GM18868 (cell line): ENCODE data around the gene CCDC60.

Experiments
- ATAC-seq: cut with Tn5 transposase; IDR thresholded peaks from one replicate; pipeline ENCODE4 v1.9.1; 2021; ENCODE audit warnings: mild to moderate bottlenecking, moderate library complexity; ENCODE audit not compliant: unreplicated experiment

Gene CCDC60

DNA sequence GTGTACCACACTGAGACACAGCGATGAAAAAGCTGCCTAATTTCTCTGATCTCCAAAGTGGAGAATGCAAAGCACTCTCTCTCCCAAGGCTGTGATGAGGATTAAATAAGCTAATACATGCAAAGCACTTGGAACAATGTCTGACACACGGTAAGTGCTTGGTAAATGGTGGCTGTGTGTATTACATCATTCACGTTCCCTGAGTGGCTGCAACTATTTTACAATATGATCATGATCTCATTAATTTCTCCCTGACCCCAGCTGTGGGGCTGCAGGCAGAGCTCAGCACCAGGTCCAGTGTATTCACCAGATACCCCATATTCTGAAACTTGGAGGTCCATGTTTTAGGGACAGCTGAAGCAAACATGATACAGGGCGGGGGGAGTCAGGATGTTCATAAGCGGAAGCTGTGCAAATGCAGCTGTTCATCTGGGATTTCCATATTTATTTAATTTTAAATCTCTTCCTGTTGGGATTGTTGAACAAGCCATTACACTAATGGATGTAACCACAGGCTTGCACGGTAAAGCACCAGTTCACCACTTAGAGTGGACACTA lies 106.4 kb downstream of the CCDC60 start:
- no peak for ATAC-seq

DNA sequence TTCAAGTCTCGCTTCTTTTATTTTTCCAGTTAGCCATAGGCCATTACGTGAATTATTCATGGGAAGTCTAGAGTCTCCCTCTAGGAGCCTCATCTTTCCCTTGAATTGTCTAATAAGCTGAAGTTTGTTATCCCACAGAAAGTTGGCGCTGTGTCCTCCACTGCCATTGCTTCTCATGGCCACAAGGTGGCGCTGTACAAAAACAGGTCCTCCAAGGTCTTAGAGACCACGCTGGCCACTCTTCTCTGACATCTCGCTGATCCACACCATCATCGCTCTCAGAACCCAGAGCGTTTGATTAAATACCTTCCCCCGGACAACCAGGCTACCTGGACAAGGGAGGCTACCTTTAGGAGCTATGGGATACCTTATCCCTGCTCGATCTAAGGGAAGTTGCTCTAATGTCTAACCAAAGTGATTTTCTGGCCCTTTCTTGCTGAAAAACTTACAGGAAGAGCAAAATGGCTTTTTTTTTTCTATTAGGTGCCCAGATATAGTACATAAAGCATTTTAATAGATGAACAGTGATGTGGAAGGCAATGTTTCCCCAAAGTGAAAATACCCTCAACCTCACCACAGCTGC lies 110.0 kb downstream of the CCDC60 start:
- peak; percentile 65 for ATAC-seq

- no peak for ATAC-seq
Observed at GRCh38 chr12:119446459-119446858, 111.9 kb downstream of the CCDC60 start.

DNA sequence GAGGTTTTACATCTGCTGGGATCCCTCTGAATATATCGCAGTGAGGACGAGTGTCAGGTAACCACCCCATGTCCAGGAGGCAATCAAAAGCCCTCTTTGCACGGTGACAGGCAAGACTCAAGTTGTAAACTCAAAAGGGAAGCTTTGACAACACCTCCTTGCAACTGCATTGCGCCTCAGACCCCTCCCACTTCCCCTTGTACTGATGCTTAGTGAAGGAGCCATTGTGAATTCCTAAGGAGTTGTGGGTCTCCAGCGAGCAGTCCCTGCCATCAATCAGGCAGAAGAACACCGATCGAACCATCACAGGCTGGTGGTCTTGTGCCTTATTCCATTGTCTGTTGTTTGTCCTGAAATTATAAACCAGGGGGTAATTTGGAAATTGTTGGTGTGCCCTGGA lies 112.6 kb downstream of the CCDC60 start:
- ATAC-seq, result no peak

GRCh38 chr12:119447618-119448017 lies 113.1 kb downstream of the CCDC60 start:
- no peak for ATAC-seq

DNA sequence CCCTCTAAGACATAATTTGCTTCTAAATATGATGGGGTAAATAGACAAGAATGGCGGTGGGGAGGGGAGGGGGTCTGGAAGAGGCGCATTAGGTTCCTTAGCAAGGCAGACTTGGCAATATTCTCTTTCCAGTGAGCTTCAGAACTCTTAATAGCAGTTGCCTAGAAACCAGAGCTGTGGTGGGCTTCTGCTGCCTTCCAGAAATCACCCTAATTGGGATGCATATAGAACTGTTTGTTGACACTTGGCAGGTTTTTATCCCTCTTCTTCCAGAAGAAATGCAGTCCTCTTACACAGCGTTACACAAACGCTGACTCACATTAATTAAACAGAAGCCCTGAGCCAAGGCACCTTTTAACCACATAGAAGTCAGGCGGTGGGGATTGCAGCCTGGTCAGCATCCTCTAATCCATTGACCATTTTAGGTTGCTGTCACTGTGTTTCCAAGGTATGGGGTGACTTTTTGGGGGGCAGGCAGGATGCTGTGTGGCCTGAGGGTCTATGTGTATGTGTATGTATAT lies 114.1 kb downstream of the CCDC60 start:
- no peak for ATAC-seq

- ATAC-seq, result no peak
Observed at GRCh38 chr12:119450771-119451170, 116.2 kb downstream of the CCDC60 start.

DNA sequence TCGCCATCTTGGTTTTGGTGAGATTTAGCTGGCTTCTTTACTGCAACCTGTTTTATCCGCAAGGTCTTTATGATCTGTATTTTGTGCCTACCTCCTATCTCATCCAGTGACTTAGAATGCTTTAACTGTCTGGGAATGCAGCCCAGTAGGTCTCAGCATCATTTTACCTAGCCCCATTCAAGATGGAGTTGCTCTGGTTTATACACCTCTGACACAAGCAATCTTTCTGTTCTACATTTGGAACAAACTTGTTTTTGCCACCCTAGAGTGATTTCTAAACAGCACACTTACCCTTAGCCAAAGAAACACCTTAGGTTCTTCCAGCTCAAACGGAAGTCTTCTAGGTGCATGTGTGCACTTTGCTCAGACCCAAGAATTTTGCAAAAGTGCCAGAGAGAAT lies 122.3 kb downstream of the CCDC60 start:
- ATAC-seq, result no peak

DNA sequence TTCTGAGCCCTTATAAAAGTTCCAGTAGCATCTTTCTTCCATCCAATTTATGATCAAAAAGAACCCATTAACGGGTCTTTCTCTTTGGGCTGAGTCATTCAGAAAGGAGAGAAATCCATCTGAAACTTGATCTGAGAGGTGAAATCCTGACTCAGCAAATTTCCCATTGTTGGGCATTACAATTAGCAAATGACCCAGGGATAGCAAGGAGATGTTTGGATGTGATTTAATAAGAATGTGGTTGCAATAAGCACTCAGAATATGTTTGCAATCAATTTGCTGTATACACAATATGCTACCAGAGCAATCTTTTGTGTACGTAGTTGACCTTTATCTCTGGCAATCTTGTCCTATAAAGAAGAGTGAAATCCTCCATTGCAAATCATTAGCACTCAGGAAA lies 122.7 kb downstream of the CCDC60 start:
- no peak for ATAC-seq

GRCh38 chr12:119459481-119459880 lies 125.0 kb downstream of the CCDC60 start:
- no peak for ATAC-seq

DNA sequence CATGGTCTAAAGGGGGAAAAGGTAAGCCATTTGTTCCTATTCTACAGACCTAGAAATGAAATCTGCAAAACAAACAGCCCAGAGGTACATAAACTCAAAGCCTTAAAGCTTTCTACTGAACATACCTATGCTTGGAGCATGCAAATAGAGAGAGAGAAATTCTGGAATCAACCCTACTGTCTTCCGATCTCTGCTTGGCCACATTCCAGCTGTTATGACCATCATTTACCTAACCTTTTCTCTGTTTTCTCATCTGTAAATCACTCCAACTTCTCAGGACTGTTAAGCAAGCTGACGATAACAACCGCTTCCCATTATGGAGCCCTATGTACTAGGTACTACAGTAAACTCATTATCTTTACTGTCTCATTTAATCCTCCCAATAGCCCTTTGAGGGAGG lies 126.3 kb downstream of the CCDC60 start:
- ATAC-seq, result no peak

DNA sequence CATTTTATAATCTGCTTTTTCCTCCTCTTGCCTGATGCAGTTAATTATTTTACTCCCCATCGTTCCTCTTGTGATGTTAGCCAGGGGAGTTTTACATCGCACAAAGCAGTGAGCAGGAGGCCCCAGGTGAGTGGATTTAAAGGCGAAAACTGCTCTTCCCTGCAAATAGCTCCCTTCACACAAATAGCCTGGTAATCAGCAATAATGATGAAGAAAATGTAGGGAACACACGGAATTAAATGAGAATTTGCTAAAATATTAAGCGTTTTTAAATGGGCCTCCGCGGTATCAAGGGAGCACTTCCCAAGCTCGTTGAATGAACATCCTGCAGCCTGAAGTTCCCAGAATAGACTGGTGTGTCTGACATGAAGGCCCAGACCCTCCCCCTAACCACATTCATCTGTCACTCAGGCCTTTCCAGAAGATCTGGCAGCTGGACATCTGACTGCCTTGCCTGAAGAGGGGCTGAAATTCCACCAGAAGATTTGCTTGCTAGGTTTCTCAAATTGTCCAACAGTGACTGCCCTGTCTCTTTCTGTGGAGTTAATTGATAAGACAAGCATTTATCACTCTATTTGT lies 127.2 kb downstream of the CCDC60 start:
- ATAC-seq, result no peak

DNA sequence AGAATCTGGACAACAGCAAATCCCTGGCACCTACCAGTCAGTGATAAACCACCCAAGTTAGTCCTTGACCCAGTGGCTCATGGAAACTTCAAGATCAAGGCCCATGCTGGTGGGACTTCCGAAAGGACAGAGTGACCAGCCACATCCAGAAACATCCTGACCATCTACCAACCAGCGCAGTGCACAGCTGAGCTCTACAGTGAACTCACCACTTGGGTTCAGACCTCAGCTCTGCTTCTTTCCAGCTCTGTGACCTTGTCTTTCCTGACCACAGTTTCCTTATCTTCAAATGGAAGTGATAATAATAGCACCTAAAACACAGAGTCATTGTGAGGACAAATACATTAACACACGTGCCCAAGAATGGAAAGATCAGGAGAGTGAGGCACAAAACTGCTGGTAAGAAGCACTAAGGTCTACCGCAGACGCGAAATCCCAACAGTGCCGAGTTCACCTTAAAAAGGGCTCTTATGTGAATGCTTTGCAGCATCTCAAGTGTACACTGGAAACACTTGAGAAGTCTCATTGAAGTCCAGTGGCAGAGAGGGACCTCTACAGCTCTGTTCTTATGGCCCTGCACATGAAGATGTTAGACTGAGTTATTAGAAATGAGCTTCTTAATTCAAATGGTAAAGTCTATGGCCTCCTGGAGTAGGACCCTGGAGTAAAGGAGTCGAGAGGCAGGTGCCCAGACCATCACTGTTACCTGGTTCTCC lies 128.8 kb downstream of the CCDC60 start:
- ATAC-seq, result no peak

GRCh38 chr12:119468296-119468695 lies 133.8 kb downstream of the CCDC60 start:
- ATAC-seq, result no peak

- no peak for ATAC-seq
Observed at GRCh38 chr12:119475650-119476049, 141.1 kb downstream of the CCDC60 start.

GRCh38 chr12:119476951-119477350 lies 142.4 kb downstream of the CCDC60 start:
- no peak for ATAC-seq

DNA sequence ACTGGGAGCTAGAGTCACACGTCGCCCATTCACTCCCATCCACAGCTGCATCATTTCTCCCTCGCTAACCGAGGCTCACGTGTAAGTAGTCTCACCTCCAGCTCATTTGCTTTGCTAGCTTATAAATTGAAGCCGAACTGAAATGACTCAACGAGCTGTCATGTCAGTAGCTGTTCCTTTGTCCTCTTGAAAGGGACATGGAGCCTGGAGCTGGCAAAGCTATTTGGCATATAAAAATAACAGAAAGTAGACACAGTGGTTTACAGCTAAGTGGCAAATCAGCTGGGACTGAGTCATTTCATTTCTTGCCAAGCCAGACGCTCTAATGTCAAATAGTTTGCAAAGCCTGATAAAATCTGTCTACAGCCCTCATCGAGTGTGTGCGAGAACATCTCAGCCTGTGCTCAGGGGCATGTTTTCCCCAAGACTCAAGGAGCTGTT lies 144.6 kb downstream of the CCDC60 start:
- no peak for ATAC-seq

- no peak for ATAC-seq
Observed at GRCh38 chr12:119480551-119480950, 146.0 kb downstream of the CCDC60 start.

DNA sequence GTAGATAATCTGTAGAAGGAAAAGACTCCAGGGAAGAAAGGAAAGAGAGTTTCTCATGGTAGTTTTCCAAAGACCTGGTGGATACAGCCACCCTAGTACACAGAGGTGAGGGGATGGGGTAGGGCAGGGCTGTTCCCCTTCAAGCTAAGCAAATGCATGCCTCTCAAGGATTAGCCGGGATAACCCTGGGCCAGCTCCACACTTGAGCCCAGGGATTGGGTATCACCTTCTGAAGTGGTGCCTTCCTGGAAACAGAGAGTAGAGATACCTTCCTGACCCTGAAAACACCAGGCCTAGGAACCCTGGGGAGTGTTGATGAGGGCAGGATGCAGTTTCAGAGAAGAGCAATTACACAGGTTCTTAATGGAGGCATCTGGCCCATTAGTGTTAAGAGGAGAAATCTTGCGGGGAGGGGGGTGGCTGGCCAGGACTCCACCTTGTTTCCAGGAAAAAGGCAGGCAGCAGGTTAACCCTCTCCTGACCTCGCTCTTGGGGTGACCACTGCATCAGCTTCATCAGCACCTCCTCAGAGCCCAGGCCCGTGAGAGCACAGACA lies 152.1 kb downstream of the CCDC60 start:
- ATAC-seq, result no peak

GRCh38 chr12:119491814-119492213 lies 157.3 kb downstream of the CCDC60 start:
- ATAC-seq, result no peak

GRCh38 chr12:119500209-119500608 lies 165.7 kb downstream of the CCDC60 start:
- ATAC-seq, result no peak

GRCh38 chr12:119501052-119501451 lies 166.5 kb downstream of the CCDC60 start:
- ATAC-seq, result no peak
